Measurements from ENCODE around the gene NOXO1. TPM values are rescaled to one million over a fixed set of nuclear protein-coding genes. Genes with fewer than 3 reads are reported as not detected.
A peak's percentile ranks its signal among the peaks of the same experiment; 100 is the strongest.

The NOXO1 gene
- total RNA-seq, 1 donor, result 0.43 TPM

DNA sequence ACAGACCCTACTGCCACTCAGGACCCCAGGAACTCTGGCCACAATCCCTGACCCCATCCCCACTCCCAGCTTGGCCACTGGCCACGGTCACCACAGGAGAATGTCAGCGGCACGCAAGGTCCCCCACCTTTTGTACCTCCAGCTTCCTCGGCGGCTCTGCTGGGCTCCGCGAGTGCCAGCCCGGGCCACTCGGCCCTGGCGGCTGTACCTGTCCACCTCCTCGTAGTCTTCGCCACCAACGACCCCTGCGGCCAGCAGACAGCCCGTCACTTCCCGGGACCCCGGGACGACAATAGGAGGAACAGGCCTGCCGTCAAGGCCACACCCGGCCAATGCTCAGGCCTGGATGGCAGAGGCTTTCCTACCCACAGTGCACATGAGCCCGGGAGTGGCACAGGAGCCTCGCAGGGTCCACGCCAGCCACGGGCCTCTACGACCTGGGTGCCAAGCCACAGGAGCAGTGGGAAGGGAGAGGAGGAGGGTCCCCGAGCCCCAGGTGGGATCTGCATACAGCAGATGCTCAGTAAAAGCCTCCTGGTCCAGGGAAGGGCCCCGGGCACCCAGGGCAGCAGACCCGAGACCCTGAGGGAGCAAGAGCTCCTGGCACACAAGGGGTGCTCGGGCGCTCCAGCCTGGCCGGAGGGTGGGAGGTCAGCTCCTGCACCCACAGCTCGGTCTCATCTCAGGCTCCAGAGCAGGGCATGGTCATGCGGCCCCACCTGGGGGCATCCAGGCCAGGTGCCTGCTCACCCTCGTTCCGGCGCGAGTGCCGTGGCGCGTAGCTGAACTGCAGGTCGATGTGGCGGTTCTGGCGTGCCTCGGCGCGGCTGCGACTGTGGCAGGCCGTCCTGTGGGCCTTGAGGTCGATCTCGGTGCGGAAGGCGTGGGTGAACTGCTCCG is 20.4 kb upstream of the NOXO1 start:
- TF ChIP-seq, protein P1, sequence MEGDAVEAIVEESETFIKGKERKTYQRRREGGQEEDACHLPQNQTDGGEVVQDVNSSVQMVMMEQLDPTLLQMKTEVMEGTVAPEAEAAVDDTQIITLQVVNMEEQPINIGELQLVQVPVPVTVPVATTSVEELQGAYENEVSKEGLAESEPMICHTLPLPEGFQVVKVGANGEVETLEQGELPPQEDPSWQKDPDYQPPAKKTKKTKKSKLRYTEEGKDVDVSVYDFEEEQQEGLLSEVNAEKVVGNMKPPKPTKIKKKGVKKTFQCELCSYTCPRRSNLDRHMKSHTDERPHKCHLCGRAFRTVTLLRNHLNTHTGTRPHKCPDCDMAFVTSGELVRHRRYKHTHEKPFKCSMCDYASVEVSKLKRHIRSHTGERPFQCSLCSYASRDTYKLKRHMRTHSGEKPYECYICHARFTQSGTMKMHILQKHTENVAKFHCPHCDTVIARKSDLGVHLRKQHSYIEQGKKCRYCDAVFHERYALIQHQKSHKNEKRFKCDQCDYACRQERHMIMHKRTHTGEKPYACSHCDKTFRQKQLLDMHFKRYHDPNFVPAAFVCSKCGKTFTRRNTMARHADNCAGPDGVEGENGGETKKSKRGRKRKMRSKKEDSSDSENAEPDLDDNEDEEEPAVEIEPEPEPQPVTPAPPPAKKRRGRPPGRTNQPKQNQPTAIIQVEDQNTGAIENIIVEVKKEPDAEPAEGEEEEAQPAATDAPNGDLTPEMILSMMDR (IDR thresholded peaks at IDR 0.05; ENCODE audit: insufficient read depth, low read depth, low read length), result no peak
- no peak overlapping the region for H3K4me3 ChIP-seq (ENCODE audit: low read depth, low read length)
- DNase-seq (ENCODE audit: low read depth), result no peak

GRCh38 chr16:2001035-2001434 is 19.8 kb upstream of the NOXO1 start:
- H3K4me3 ChIP-seq (ENCODE audit: low read depth, low read length), result no peak overlapping the region
- TF ChIP-seq, protein P1 (IDR thresholded peaks at IDR 0.05; ENCODE audit: insufficient read depth, low read depth, low read length), result no peak
- no peak for DNase-seq (ENCODE audit: low read depth)

- no peak overlapping the region for H3K4me3 ChIP-seq (ENCODE audit: low read depth, low read length)
- no peak for DNase-seq (ENCODE audit: low read depth)
- TF ChIP-seq, protein P1 (IDR thresholded peaks at IDR 0.05; ENCODE audit: insufficient read depth, low read depth, low read length), result no peak
Measured at GRCh38 chr16:1999866-2000514, 18.7 kb upstream of the NOXO1 start.

GRCh38 chr16:1998852-1999801 is 17.9 kb upstream of the NOXO1 start:
- H3K4me3 ChIP-seq (ENCODE audit: low read depth, low read length), result no peak overlapping the region
- TF ChIP-seq, protein P1 (IDR thresholded peaks at IDR 0.05; ENCODE audit: insufficient read depth, low read depth, low read length), result no peak
- DNase-seq (ENCODE audit: low read depth), result no peak

DNA sequence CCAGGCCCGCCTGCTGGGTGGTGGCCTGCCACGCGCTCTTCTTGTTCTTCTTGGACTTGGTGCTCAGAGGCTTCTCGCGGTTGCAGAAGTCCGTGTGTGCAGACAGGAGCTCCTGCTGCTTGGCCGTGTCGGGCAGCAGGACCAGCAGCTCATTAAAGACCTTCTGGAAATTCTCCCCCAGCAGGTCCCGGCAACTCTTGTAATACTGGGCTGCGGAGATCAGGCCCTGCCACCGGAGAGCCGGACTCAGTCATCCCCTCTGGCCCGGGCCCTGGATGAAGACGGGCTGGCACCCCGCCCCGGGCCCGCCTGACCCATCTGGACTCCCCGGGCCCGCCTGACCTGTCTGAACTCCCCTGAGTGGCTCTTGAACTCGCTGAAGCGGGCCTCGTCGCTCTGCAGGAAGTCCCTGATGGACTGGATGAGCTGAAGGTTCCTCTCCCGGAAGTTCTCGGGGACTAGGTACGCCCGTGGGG is 17.1 kb upstream of the NOXO1 start:
- H3K4me3 ChIP-seq (ENCODE audit: low read depth, low read length), result no peak overlapping the region
- TF ChIP-seq, protein P1 (IDR thresholded peaks at IDR 0.05; ENCODE audit: insufficient read depth, low read depth, low read length), result no peak
- DNase-seq (ENCODE audit: low read depth), result peak; percentile 40

Measured in fibroblast of villous mesenchyme (primary cell).